HepG2 (cell line): Measurements from ENCODE around the gene CEACAM16. TPM values are rescaled to one million over a fixed set of nuclear protein-coding genes. Genes with fewer than 3 reads are reported as not detected.

ENCODE experiments used
- ATAC-seq: fragments of 200-7000 bp; cut with Tn5 transposase; 3 replicates; pipeline ENCODE4 v1.9.1; 2020; ENCODE audit warnings: mild to moderate bottlenecking, moderate library complexity
- BruUV-seq: library from RNA; stranded (reverse); fragments of 400-500 nt; replicated peaks from 2 replicates; lab custom pipeline; 2021; lab: Mats Ljungman, UMichigan
- CTCF ChIA-PET: fragments of 300-600 bp; formaldehyde crosslinking; extraction: SDS; loops from one replicate; lab custom pipeline; 2021; ENCODE audit warnings: low total read pairs, inconsistent platforms, low intra/inter-chr PET ratio; lab: Yijun Ruan, JAX
- POLR2A ChIA-PET: fragments of 350-600 bp; sonication (Branson Sonifier 250); formaldehyde crosslinking; loops from one replicate; lab custom pipeline; 2020; ENCODE audit warnings: antibody characterized with exemption, inconsistent platforms; lab: Yijun Ruan, JAX
- DNase-seq: peaks from one replicate; pipeline ENCODE4 v3.0.0-alpha.2; 2015; ENCODE audit warnings: low spot score
- FAIRE-seq: peaks from 3 replicates; lab custom pipeline; 2011; peaks lifted over from hg19 to GRCh38; lab: Jason Lieb, UNC
- H2AFZ ChIP-seq: one replicate; pipeline ENCODE4 v1.6.1; 2011; ENCODE audit warnings: low read length, inconsistent platforms
- H3K27ac ChIP-seq: fragments of 300-600 bp; 3 replicates; pipeline ENCODE4 v1.8.0; 2011; ENCODE audit warnings: mixed run types, mild to moderate bottlenecking, mixed read lengths, low read length, inconsistent platforms; ENCODE audit not compliant: insufficient read depth; ENCODE audit errors: extremely low read length
- H3K27me3 ChIP-seq, 2 experiments: fragments of 200-600 bp in 1 of 2; 2 replicates in 1 of 2; 3 replicates in 1 of 2; pipeline versions ENCODE4 v1.6.0 to v1.8.0; 2011; ENCODE audit warnings: low read length in 2 of 2, mild to moderate bottlenecking in 2 of 2, moderate library complexity in 2 of 2, inconsistent platforms in 1 of 2; ENCODE audit not compliant: insufficient read depth in 2 of 2, control insufficient read depth in 1 of 2
- H3K36me3 ChIP-seq, 2 experiments: fragments of 200-600 bp in 1 of 2; replicated peaks in 1 of 2; 2 replicates in 1 of 2; 3 replicates in 1 of 2; pipeline versions ENCODE4 v1.5.1 to v1.8.0; 2011; ENCODE audit warnings: low read length in 2 of 2, inconsistent platforms in 1 of 2; ENCODE audit not compliant: insufficient read depth in 2 of 2, control insufficient read depth in 1 of 2
- H3K4me1 ChIP-seq: 2 replicates; pipeline ENCODE4 v1.5.1; 2012; ENCODE audit warnings: low read length, inconsistent platforms; ENCODE audit not compliant: insufficient read depth
- H3K4me2 ChIP-seq: 2 replicates; pipeline ENCODE4 v1.6.0; 2011; ENCODE audit warnings: low read depth, low read length, inconsistent platforms
- H3K4me3 ChIP-seq, 3 experiments: fragments of 200-600 bp in 1 of 3; sonication (generic), shearing (Covaris generic) in 1 of 3; replicated peaks in 1 of 3; 2 replicates each; pipeline ENCODE4 v1.5.1; 2011 to 2016; ENCODE audit warnings: low read length in 3 of 3, inconsistent platforms in 2 of 3, low read depth in 2 of 3, mild to moderate bottlenecking in 2 of 3, control low read depth in 1 of 3, mixed read lengths in 1 of 3; ENCODE audit not compliant: insufficient read depth in 1 of 3
- H3K79me2 ChIP-seq: one replicate; pipeline ENCODE4 v1.6.1; 2011; ENCODE audit warnings: low read length, inconsistent platforms; ENCODE audit not compliant: insufficient read depth
- H3K9ac ChIP-seq: 2 replicates; pipeline ENCODE4 v1.6.0; 2011; ENCODE audit warnings: mild to moderate bottlenecking, low read depth, low read length, inconsistent platforms; ENCODE audit not compliant: insufficient read depth
- H3K9me3 ChIP-seq: 2 replicates; pipeline ENCODE4 v1.5.1; 2012; ENCODE audit warnings: mild to moderate bottlenecking, low read length
- H4K20me1 ChIP-seq: 2 replicates; pipeline ENCODE4 v1.6.0; 2011; ENCODE audit warnings: inconsistent platforms, mild to moderate bottlenecking, low read length, moderate library complexity; ENCODE audit not compliant: insufficient read depth
- BCL6 ChIP-seq: IDR thresholded peaks from 2 replicates; pipeline ENCODE4 v1.6.1; 2016; ENCODE audit warnings: missing genetic modification reagents, missing compliant biosample characterization
- CEBPB ChIP-seq: IDR thresholded peaks from 2 replicates; pipeline ENCODE4 v1.6.1; 2011; ENCODE audit warnings: low read depth, low read length, improper control_type of control experiment, borderline replicate concordance
- CEBPG ChIP-seq: IDR thresholded peaks from 2 replicates; pipeline ENCODE4 v1.6.1; 2016
- FOXA3 ChIP-seq: IDR thresholded peaks from 2 replicates; pipeline ENCODE4 v1.6.1; 2016; ENCODE audit warnings: missing genetic modification reagents, missing compliant biosample characterization
- GATAD2A ChIP-seq: IDR thresholded peaks from 2 replicates; pipeline ENCODE4 v1.6.1; 2016
- GMEB2 ChIP-seq: IDR thresholded peaks from 2 replicates; pipeline ENCODE4 v1.6.1; 2016; ENCODE audit warnings: missing biosample characterization, missing genetic modification reagents, low read depth
- MAZ ChIP-seq, 2 experiments: sonication (generic) in 1 of 2; formaldehyde crosslinking in 1 of 2; IDR thresholded peaks; 2 replicates each; pipeline versions ENCODE4 v1.5.0 to v1.6.1; 2012 to 2020; ENCODE audit warnings: low read depth in 2 of 2, mild to moderate bottlenecking in 2 of 2, borderline replicate concordance in 1 of 2, improper control_type of control experiment in 1 of 2, low read length in 1 of 2, missing genetic modification reagents in 1 of 2, moderate library complexity in 1 of 2
- NPAS2 ChIP-seq: sonication (generic); formaldehyde crosslinking; IDR thresholded peaks from 2 replicates; pipeline ENCODE4 v1.8.0; 2022; ENCODE audit warnings: mild to moderate bottlenecking, missing genetic modification reagents, borderline replicate concordance
- NR2F6 ChIP-seq, 2 experiments: IDR thresholded peaks; 2 replicates each; pipeline ENCODE4 v1.6.1; 2016; ENCODE audit warnings: antibody characterized with exemption in 1 of 2, mild to moderate bottlenecking in 1 of 2
- PHB2 ChIP-seq: fragments of 450-650 bp; IDR thresholded peaks from 2 replicates; pipeline ENCODE4 v1.6.1; 2018; ENCODE audit not compliant: partially characterized antibody
- RARA ChIP-seq: IDR thresholded peaks from 2 replicates; pipeline ENCODE4 v1.6.1; 2016; ENCODE audit warnings: missing genetic modification reagents, missing compliant biosample characterization
- SKIL ChIP-seq: sonication (generic); formaldehyde crosslinking; IDR thresholded peaks from 2 replicates; pipeline ENCODE4 v1.8.0; 2022; ENCODE audit warnings: missing genetic modification reagents, mild to moderate bottlenecking, moderate library complexity, borderline replicate concordance
- SMYD3 ChIP-seq: sonication (generic); formaldehyde crosslinking; IDR thresholded peaks from 2 replicates; pipeline ENCODE4 v1.8.1; 2023; ENCODE audit warnings: mild to moderate bottlenecking, missing genetic modification reagents
- XRCC5 ChIP-seq: fragments of 200-400 bp; formaldehyde crosslinking; optimal IDR thresholded peaks from 2 replicates; pipeline ENCODE3; 2017; ENCODE audit warnings: mild to moderate bottlenecking, low read length
- ZNF644 ChIP-seq: IDR thresholded peaks from 2 replicates; pipeline ENCODE4 v1.6.1; 2016; ENCODE audit warnings: low read depth
- ZNF770 ChIP-seq: sonication (generic); formaldehyde crosslinking; IDR thresholded peaks from 2 replicates; pipeline ENCODE4 v1.5.0; 2020; ENCODE audit warnings: mild to moderate bottlenecking, missing genetic modification reagents
- ZNF788 ChIP-seq: sonication (generic); formaldehyde crosslinking; IDR thresholded peaks from 2 replicates; pipeline ENCODE4 v1.5.0; 2020; ENCODE audit warnings: mild to moderate bottlenecking, missing genetic modification reagents, borderline replicate concordance
- ZNF792 ChIP-seq: IDR thresholded peaks from 2 replicates; pipeline ENCODE4 v1.6.1; 2016
- WGBS: methylation state at CpG from one replicate; pipeline ENCODE4 v1.1.6; 2017; ENCODE audit warnings: low lambda C conversion rate; 5-methylcytosine and 5-hydroxymethylcytosine counted together
- in situ Hi-C: cut with HindIII; loops from 2 replicates; pipeline ENCODE4 v1.10.0; 2017; ENCODE audit warnings: low pct_unique_long_range_greater_than_20kb; ENCODE audit not compliant: extremely low pct_ligation_motif_present
- intact Hi-C: fragments of 100-400 bp; cut with micrococcal nuclease; formaldehyde crosslinking; loops from one replicate; pipeline ENCODE4 v1.10.0; 2022; ENCODE audit not compliant: unreplicated experiment
- polyA plus RNA-seq, 8 experiments: library from polyadenylated mRNA; depleted of rRNA in 3 of 8; stranded (reverse) in 7 of 8; unstranded in 1 of 8; fragments of >200 nt; fragmentation: Illumina TruSeq in 4 of 8; extraction: Trizol in 4 of 8; gene quantifications; 2 replicates each; pipeline versions ENCODE4 v1.2.1 to v1.2.3, GENCODE V29; 2011 to 2016; ENCODE audit warnings: low read depth in 4 of 8, missing spikeins in 1 of 8, mixed read lengths in 1 of 8; ENCODE audit not compliant: insufficient read depth in 1 of 8
- total RNA-seq, 5 experiments: library from RNA; depleted of rRNA; stranded (reverse); fragments of >200 nt; fragmentation: Illumina TruSeq; extraction: Trizol; gene quantifications; 2 replicates each; pipeline ENCODE4 v1.2.3, GENCODE V29; 2016; ENCODE audit warnings: low read depth in 1 of 5
- TF ChIP-seq, protein P1 (sequence below): sonication (generic); formaldehyde crosslinking; IDR thresholded peaks from 2 replicates; pipeline ENCODE4 v1.4.0; 2020; ENCODE audit warnings: missing genetic modification reagents, borderline replicate concordance

CEACAM16 gene
- total and polyA plus RNA-seq, 2 of the 13 experiments (the other 11 are each of a cell fraction or from before 2014, with no cell fraction given): not detected

- Histone ChIP-seq H3K4me1 (peaks cover 66% of the 10 kb centered on the region), H3K4me2 (peak overlapping the region; percentile 66; the same call in 1 of the 2 replicates), H3K27ac (no peak overlapping the region), H3K9ac (no peak overlapping the region), H3K79me2 (no peaks in the 10 kb centered on the region), H3K9me3 (no peaks in the 10 kb centered on the region), H3K4me3 (peak overlapping the region in 1 of 3 experiments; percentile 52; a peak in 2 of 6 replicates), H4K20me1 (no peaks in the 10 kb centered on the region), H3K27me3 (no peaks in the 10 kb centered on the region), H3K36me3 (no peaks in the 10 kb centered on the region), H2AFZ (no peak overlapping the region)
- ChIA-PET CTCF (interaction anchor here (1.1 to 4.6 kb wide), 5 partner anchors 28 to 154 kb away, joined by 3 to 34 read pairs (median 11); no protein-coding TSS in a partner anchor), POLR2A (interaction anchor here (1.4 to 1.9 kb wide), 3 partner anchors 34 to 81 kb away, joined by 6 to 7 read pairs (median 7); no protein-coding TSS in a partner anchor)
- BruUV-seq: no TSS peak
- FAIRE-seq: no peak
- peak; percentile 53 for DNase-seq
- ATAC-seq: peak; percentile 28
- intact Hi-C loops (no loop called here), in situ Hi-C loops (no loop called here)
- 54% methylated on average over 3 of the region's 3 CpGs for WGBS
- TF ChIP-seq NPAS2 (CRISPR knock-in tag) (no peak), XRCC5 (no peak), SKIL (CRISPR knock-in tag) (peak; percentile 39; the same call in 1 of the 2 replicates), CEBPG (peak; percentile 78), NR2F6 (IDR thresholded peaks at IDR 0.05) (no peak), NR2F6 (CRISPR knock-in tag; IDR thresholded peaks at IDR 0.05) (peak; percentile 2; the same call in 1 of the 2 replicates), PHB2 (no peak), ZNF788 (CRISPR knock-in tag) (no peak), GMEB2 (CRISPR knock-in tag) (no peak), MAZ (IDR thresholded peaks at IDR 0.05; ENCODE audit: borderline replicate concordance, low read depth, low read length) (no peak), MAZ (CRISPR knock-in tag; IDR thresholded peaks at IDR 0.05; ENCODE audit: low read depth) (no peak), CEBPB (peak; percentile 62; the same call in 1 of the 2 replicates), ZNF792 (CRISPR knock-in tag) (peak; percentile 77; the same call in 1 of the 2 replicates), FOXA3 (CRISPR knock-in tag) (peak; percentile 19; the same call in 1 of the 2 replicates), SMYD3 (CRISPR knock-in tag) (no peak), BCL6 (CRISPR knock-in tag) (peak; percentile 42; the same call in 1 of the 2 replicates), ZNF644 (CRISPR knock-in tag) (no peak), RARA (CRISPR knock-in tag) (peak; percentile 66; the same call in 1 of the 2 replicates), ZNF770 (CRISPR knock-in tag) (no peak), GATAD2A (peak; percentile 13; the same call in 1 of the 2 replicates)
- TF ChIP-seq, protein P1, sequence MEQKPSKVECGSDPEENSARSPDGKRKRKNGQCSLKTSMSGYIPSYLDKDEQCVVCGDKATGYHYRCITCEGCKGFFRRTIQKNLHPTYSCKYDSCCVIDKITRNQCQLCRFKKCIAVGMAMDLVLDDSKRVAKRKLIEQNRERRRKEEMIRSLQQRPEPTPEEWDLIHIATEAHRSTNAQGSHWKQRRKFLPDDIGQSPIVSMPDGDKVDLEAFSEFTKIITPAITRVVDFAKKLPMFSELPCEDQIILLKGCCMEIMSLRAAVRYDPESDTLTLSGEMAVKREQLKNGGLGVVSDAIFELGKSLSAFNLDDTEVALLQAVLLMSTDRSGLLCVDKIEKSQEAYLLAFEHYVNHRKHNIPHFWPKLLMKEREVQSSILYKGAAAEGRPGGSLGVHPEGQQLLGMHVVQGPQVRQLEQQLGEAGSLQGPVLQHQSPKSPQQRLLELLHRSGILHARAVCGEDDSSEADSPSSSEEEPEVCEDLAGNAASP (CRISPR knock-in tag): peak; percentile 33; the same call in 1 of the 2 replicates
Observed at GRCh38 chr19:44690131-44690440, 8.9 kb upstream of the CEACAM16 start.
